CD14-positive monocyte (primary cell): ENCODE measurements around the gene DAPK2. TPM values are rescaled to one million over a fixed set of nuclear protein-coding genes. Genes with fewer than 3 reads are reported as not detected.

ENCODE experiments used
- DNase-seq, 3 donors: peaks; one replicate each; pipeline ENCODE4 v3.0.0-alpha.2; 2011 to 2022
- H2AFZ ChIP-seq: 2 replicates; pipeline ENCODE4 v1.6.0; 2012; ENCODE audit warnings: mild to moderate bottlenecking, low read depth, low read length, inconsistent platforms; ENCODE audit not compliant: insufficient read depth, poor library complexity, severe bottlenecking
- H3K27ac ChIP-seq, 2 donors: 1 replicate in 1 of 2; 2 replicates in 1 of 2; pipeline ENCODE4 v1.5.1; 2012 to 2013; ENCODE audit warnings: low read length in 2 of 2, control low read depth in 1 of 2, inconsistent platforms in 1 of 2, low read depth in 1 of 2, mild to moderate bottlenecking in 1 of 2
- H3K27me3 ChIP-seq, 2 donors: one replicate each; pipeline versions ENCODE4 v1.6.0 to v1.6.1; 2011 to 2013; ENCODE audit warnings: low read length in 2 of 2; ENCODE audit not compliant: control insufficient read depth in 2 of 2, insufficient read depth in 2 of 2
- H3K36me3 ChIP-seq, 2 donors: replicated peaks in 1 of 2; 1 replicate in 1 of 2; 2 replicates in 1 of 2; pipeline versions ENCODE4 v1.5.1 to v1.6.1; 2012 to 2013; ENCODE audit warnings: low read length in 2 of 2, control low read depth in 1 of 2, inconsistent platforms in 1 of 2, mild to moderate bottlenecking in 1 of 2; ENCODE audit not compliant: insufficient read depth in 2 of 2, control insufficient read depth in 1 of 2
- H3K4me1 ChIP-seq, 2 donors: 1 replicate in 1 of 2; 2 replicates in 1 of 2; pipeline versions ENCODE4 v1.5.1 to v1.6.1; 2012 to 2013; ENCODE audit warnings: low read length in 2 of 2, control low read depth in 1 of 2, inconsistent platforms in 1 of 2, mild to moderate bottlenecking in 1 of 2, moderate library complexity in 1 of 2; ENCODE audit not compliant: insufficient read depth in 2 of 2, control insufficient read depth in 1 of 2
- H3K4me2 ChIP-seq: replicated peaks from 2 replicates; pipeline ENCODE3; 2012; ENCODE audit warnings: low read length, moderate library complexity, mild to moderate bottlenecking; ENCODE audit not compliant: poor library complexity, severe bottlenecking; ENCODE audit errors: extremely low read depth
- H3K4me3 ChIP-seq, 3 experiments: fragments of 200-600 bp in 1 of 3; sonication (generic) in 1 of 3; replicated peaks in 1 of 3; 1 replicate in 2 of 3; 2 replicates in 1 of 3; pipeline ENCODE4 v1.5.1; 2011 to 2013; ENCODE audit warnings: low read length in 3 of 3, mild to moderate bottlenecking in 3 of 3, control low read depth in 2 of 3, low read depth in 2 of 3, inconsistent platforms in 1 of 3, moderate library complexity in 1 of 3
- H3K79me2 ChIP-seq: 2 replicates; pipeline ENCODE4 v1.6.0; 2012; ENCODE audit warnings: mild to moderate bottlenecking, control low read depth, inconsistent platforms, low read length, moderate library complexity; ENCODE audit not compliant: insufficient read depth
- H3K9ac ChIP-seq: 2 replicates; pipeline ENCODE4 v1.6.0; 2017; ENCODE audit warnings: low read length, mild to moderate bottlenecking; ENCODE audit not compliant: insufficient read depth, poor library complexity, severe bottlenecking
- H3K9me3 ChIP-seq, 2 donors: replicated peaks in 1 of 2; 1 replicate in 1 of 2; 2 replicates in 1 of 2; pipeline versions ENCODE4 v1.5.1 to v1.6.1; 2012 to 2013; ENCODE audit warnings: low read length in 2 of 2, control low read depth in 1 of 2; ENCODE audit not compliant: control insufficient read depth in 1 of 2, insufficient read depth in 1 of 2
- H4K20me1 ChIP-seq: 2 replicates; pipeline ENCODE4 v1.6.0; 2012; ENCODE audit warnings: mild to moderate bottlenecking, low read length, control low read depth, moderate library complexity; ENCODE audit not compliant: insufficient read depth
- H3K27ac Mint-ChIP-seq, 7 donors: one replicate each; pipeline ENCODE4 v1.8.0; 2020; ENCODE audit warnings: mild to moderate bottlenecking in 7 of 7, mixed read lengths in 7 of 7, moderate library complexity in 6 of 7, inconsistent platforms in 2 of 7
- H3K27me3 Mint-ChIP-seq, 3 donors: one replicate each; pipeline ENCODE4 v1.8.0; 2021 to 2022; ENCODE audit warnings: low read depth in 3 of 3, mild to moderate bottlenecking in 3 of 3, mixed read lengths in 3 of 3, moderate library complexity in 3 of 3, inconsistent platforms in 1 of 3
- H3K36me3 Mint-ChIP-seq, 2 donors: one replicate each; pipeline ENCODE4 v1.8.0; 2020; ENCODE audit warnings: mixed read lengths in 2 of 2, inconsistent platforms in 1 of 2, mild to moderate bottlenecking in 1 of 2
- H3K4me1 Mint-ChIP-seq: one replicate; pipeline ENCODE4 v1.8.0; 2020; ENCODE audit warnings: mild to moderate bottlenecking, mixed read lengths
- H3K4me3 Mint-ChIP-seq, 2 donors: one replicate each; pipeline ENCODE4 v1.8.0; 2020; ENCODE audit warnings: mild to moderate bottlenecking in 2 of 2, mixed read lengths in 2 of 2, moderate library complexity in 1 of 2
- H3K9me3 Mint-ChIP-seq, 7 donors: one replicate each; pipeline ENCODE4 v1.8.0; 2020 to 2022; ENCODE audit warnings: mixed read lengths in 7 of 7, mild to moderate bottlenecking in 6 of 7, moderate library complexity in 6 of 7, inconsistent platforms in 2 of 7
- CTCF ChIP-seq: fragments of 200-600 bp; IDR thresholded peaks from one replicate; pipeline ENCODE4 v1.8.0; 2022; ENCODE audit warnings: antibody characterized with exemption, mild to moderate bottlenecking
- WGBS: methylation state at CpG from one replicate; pipeline ENCODE4 v1.1.5; 2013; ENCODE audit warnings: missing lambda C conversion rate; ENCODE audit not compliant: insufficient coverage; 5-methylcytosine and 5-hydroxymethylcytosine counted together
- intact Hi-C, 2 donors: fragments of 100-400 bp; cut with micrococcal nuclease; formaldehyde crosslinking; loops; one replicate each; pipeline versions ENCODE4 v1.15.0 to v1.15.1; 2023
- polyA plus RNA-seq, 3 donors: library from polyadenylated mRNA; depleted of rRNA in 1 of 3; unstranded in 2 of 3; stranded (reverse) in 1 of 3; fragments of 300-500 nt in 2 of 3; fragments of >200 nt in 1 of 3; fragmentation: Illumina TruSeq in 2 of 3; gene quantifications; 1 replicate in 2 of 3; 2 replicates in 1 of 3; pipeline ENCODE4 v1.2.3, GENCODE V29; 2012 to 2021

DAPK2 gene
- polyA plus RNA-seq, 3 donors: 0.59 to 4.1 (median 2.1) TPM

- peak overlapping the region; percentile 43 for H3K4me2 ChIP-seq
- H3K27ac ChIP-seq: peak overlapping the region; percentile 82 to 88
Measured at GRCh38 chr15:63986751-63987341, 59.4 kb downstream of the DAPK2 start.

DNA sequence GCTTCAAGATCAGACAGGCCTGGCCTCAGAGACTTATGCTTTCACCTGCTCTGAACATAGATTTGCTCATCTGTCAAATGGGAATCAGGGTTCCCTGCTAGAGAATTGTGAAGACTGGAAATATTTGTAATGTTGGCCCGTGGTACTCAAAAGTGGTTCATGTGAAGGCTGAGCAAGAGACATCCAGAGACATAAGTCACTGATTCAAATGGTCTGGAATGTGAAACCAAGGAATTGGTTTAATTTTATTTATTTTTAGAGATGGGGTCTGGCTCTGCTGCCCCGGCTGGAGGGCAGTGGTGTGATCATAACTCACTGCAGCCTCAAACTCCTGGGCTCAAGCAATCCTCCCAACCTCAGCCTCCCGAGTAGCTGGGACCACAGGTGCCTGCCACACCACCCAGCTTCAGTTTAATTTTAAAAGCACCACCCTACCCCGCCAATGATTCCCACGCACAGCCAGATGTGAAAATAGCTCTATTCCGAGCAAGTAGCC is 60.1 kb downstream of the DAPK2 start:
- Mint-ChIP-seq H3K4me3 (peak overlapping the region; percentile 49 to 51), H3K4me1 (peaks cover 69% of the 10 kb centered on the region), H3K9me3 (no peaks in the 10 kb centered on the region), H3K27me3 (peaks cover 1 to 4% (median 1%) of the 10 kb centered on the region in 3 donors), H3K27ac (peak overlapping the region; percentile 87 to 97 (median 95)), H3K36me3 (no peaks in the 10 kb centered on the region)
- Histone ChIP-seq H3K27me3 (no peaks in the 10 kb centered on the region), H4K20me1 (no peaks in the 10 kb centered on the region), H2AFZ (peak overlapping the region; percentile 53), H3K4me2 (peak overlapping the region; percentile 43), H3K79me2 (no peaks in the 10 kb centered on the region), H3K4me3 (peak overlapping the region in 1 of 3 experiments; percentile 18), H3K9ac (peak overlapping the region; percentile 27), H3K4me1 (peaks cover 56 to 72% of the 10 kb centered on the region in 2 donors), H3K36me3 (no peaks in the 10 kb centered on the region), H3K9me3 (no peaks in the 10 kb centered on the region), H3K27ac (peak overlapping the region; percentile 82 to 88)
- TF ChIP-seq CTCF: no peak
- WGBS: 53% methylated on average over 5 of the region's 6 CpGs
- intact Hi-C loops: loop anchor here in 1 of 2 donors (5.0 kb wide), 1 partner anchor 56 kb away; no protein-coding TSS in a partner anchor
- DNase-seq: no peak

More at GRCh38 chr15:63986751-63987341, 59.4 kb downstream of the DAPK2 start:
- intact Hi-C loops: loop anchor here in 1 of 2 donors (5.0 kb wide), 1 partner anchor 55 kb away; no protein-coding TSS in a partner anchor
- H4K20me1 ChIP-seq: no peaks in the 10 kb centered on the region
- Mint-ChIP-seq H3K36me3 (no peaks in the 10 kb centered on the region), H3K27me3 (peaks cover 0 to 4% (median 1%) of the 10 kb centered on the region in 3 donors), H3K4me1 (peaks cover 75% of the 10 kb centered on the region), H3K27ac (peak overlapping the region; percentile 87 to 97 (median 95)), H3K4me3 (peak overlapping the region in 1 of 2 donors; percentile 64), H3K9me3 (no peaks in the 10 kb centered on the region)
- H3K4me3 ChIP-seq: peak overlapping the region in 1 of 3 experiments; percentile 32
- no peak overlapping the region for H3K9ac ChIP-seq
- no peak for TF ChIP-seq CTCF
- no peaks in the 10 kb centered on the region for H3K9me3 ChIP-seq
- H3K79me2 ChIP-seq: no peaks in the 10 kb centered on the region
- no peak overlapping the region for H2AFZ ChIP-seq
- DNase-seq: peak; percentile 71 to 87 (median 80)
- no peaks in the 10 kb centered on the region for H3K36me3 ChIP-seq
- H3K4me1 ChIP-seq: peaks cover 62 to 78% of the 10 kb centered on the region in 2 donors
- no peaks in the 10 kb centered on the region for H3K27me3 ChIP-seq
- 0% methylated on average over 1 of the region's 3 CpGs for WGBS
